Measurements from ENCODE around the gene ZNF124. TPM values are rescaled to one million over a fixed set of nuclear protein-coding genes. Genes with fewer than 3 reads are reported as not detected.

Gene ZNF124
- total RNA-seq, 2 donors from 2014 or later: 10.2 to 22.6 TPM

DNA sequence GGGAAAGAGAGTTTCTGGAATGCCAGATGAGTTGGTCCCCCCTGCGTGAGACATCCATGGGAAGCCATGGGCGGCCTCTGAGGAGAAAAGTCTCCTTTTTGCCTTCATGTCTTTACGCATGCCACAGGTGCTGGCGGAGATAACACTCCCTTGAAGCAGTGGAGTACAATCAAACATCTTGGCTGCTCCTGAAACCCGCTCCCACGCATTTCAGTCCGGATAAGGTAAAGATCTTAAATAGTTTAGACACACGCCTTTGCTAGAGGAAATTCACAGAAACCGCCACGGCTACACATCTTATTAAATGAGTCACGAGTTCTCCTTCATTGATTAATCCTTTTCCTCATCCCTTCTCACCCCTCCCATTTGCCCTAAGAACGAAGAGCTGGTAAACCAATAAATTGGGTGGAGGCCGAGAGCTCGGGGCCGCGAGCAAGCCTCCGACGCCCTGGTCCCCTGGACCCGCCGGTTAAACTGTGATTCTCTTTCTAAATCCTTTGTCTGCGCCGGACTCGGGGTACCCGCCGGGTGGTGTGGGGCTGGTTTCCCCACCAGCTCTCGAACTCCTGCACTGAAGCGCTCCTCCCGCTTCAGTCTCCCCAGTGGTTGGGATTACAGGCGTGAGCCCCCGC, 61.1 kb downstream of the ZNF124 start:
- DNase-seq (ENCODE audit: low spot score): no peak
- TF ChIP-seq, protein P1, sequence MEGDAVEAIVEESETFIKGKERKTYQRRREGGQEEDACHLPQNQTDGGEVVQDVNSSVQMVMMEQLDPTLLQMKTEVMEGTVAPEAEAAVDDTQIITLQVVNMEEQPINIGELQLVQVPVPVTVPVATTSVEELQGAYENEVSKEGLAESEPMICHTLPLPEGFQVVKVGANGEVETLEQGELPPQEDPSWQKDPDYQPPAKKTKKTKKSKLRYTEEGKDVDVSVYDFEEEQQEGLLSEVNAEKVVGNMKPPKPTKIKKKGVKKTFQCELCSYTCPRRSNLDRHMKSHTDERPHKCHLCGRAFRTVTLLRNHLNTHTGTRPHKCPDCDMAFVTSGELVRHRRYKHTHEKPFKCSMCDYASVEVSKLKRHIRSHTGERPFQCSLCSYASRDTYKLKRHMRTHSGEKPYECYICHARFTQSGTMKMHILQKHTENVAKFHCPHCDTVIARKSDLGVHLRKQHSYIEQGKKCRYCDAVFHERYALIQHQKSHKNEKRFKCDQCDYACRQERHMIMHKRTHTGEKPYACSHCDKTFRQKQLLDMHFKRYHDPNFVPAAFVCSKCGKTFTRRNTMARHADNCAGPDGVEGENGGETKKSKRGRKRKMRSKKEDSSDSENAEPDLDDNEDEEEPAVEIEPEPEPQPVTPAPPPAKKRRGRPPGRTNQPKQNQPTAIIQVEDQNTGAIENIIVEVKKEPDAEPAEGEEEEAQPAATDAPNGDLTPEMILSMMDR (IDR thresholded peaks at IDR 0.05): no peak
- Histone ChIP-seq H3K36me3 (no peaks in the 10 kb centered on the region), H3K27ac (peak overlapping the region; percentile 78 to 89), H3K27me3 (no peaks in the 10 kb centered on the region), H3K4me1 (peaks cover 0 to 15% of the 10 kb centered on the region in 2 donors), H3K4me3 (peak overlapping the region; percentile 74 to 84), H3K9me3 (no peaks in the 10 kb centered on the region)

DNA sequence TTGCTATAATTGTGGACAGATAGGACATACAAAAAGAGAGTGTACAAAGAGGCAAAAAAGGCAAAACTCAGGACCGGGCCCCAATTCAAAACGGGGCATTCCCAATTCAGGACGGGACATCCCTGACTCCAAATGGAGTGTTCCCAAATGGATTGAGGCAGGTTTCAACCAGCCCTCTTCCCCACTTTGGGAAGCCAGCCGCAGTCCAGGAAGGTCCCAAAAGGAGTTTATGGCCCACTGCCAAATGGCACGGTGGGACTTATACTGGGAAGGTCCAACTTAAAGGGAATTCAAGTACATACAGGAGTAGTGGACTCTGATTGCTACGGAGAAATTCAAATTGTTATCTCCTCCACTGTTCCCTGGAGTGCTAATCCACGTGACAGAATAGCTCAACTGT, 64.1 kb downstream of the ZNF124 start:
- no peak for DNase-seq (ENCODE audit: low spot score)
- Histone ChIP-seq H3K4me3 (no peak overlapping the region), H3K27me3 (no peaks in the 10 kb centered on the region), H3K36me3 (no peaks in the 10 kb centered on the region), H3K4me1 (peaks cover 0 to 30% of the 10 kb centered on the region in 2 donors), H3K27ac (no peak overlapping the region), H3K9me3 (no peaks in the 10 kb centered on the region)
- TF ChIP-seq, protein P1 (IDR thresholded peaks at IDR 0.05): no peak

DNA sequence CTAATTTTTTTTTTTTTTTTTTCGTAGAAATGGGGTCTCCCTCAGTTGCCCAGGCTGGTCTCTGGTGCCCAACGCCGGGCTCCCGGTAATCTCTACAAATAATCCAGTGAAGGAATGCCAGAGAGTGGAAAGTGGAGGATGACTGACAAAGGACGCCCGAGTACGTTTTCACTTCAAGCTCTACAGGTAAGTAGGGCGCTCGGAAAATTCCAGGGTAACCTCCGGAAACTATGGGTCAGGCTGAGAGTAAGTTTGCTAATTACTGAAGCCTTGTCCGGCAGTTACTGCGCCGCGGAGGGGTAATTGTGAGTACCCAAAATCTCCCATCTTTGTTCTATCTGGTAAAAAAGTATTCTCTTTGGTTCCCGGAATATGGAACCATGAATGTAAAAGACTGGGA, 65.9 kb downstream of the ZNF124 start:
- DNase-seq (ENCODE audit: low spot score): no peak
- H3K9me3 ChIP-seq: peaks cover 0 to 13% of the 10 kb centered on the region in 2 donors
- peaks cover 0 to 23% of the 10 kb centered on the region in 2 donors for H3K4me1 ChIP-seq
- TF ChIP-seq, protein P1 (IDR thresholded peaks at IDR 0.05): no peak
- H3K27me3 ChIP-seq: no peaks in the 10 kb centered on the region
- H3K4me3 ChIP-seq: no peak overlapping the region
- H3K36me3 ChIP-seq: peaks cover 9% of the 10 kb centered on the region
- no peak overlapping the region for H3K27ac ChIP-seq

Small RNAs within 50 kb of the gene (microRNA-seq; reads per million reads assigned to microRNA genes)
- 0 to 0.71 reads per million in 2 donors for gene MIR3916 (ENCODE audit: borderline number of aligned reads in 2 of 2, borderline replicate concordance in 1 of 2)

Other genes with a start within 250 kb of the ZNF124 start
- gene AHCTF1, start 240.1 kb downstream of the ZNF124 start, total RNA-seq: 10 to 100 TPM; 21.6 to 24.4 TPM
- under 1 TPM in 1 of 2 donors, not detected in 1; 0.08 TPM for gene ZNF695, start 164.0 kb downstream of the ZNF124 start, total RNA-seq
- 1 to 10 TPM in 1 of 2 donors, under 1 TPM in 1; 0.93 to 1.8 TPM for gene ZNF670, start 93.2 kb downstream of the ZNF124 start, total RNA-seq
- 1 to 10 TPM; 3.2 to 3.6 TPM for gene ZNF669, start 67.7 kb downstream of the ZNF124 start, total RNA-seq
- gene VN1R5, start 84.1 kb upstream of the ZNF124 start, total RNA-seq: not detected
- gene ZNF496, start 159.8 kb upstream of the ZNF124 start, total RNA-seq: 10 to 100 TPM; 19.4 to 32.6 TPM
- gene NLRP3, start 244.2 kb upstream of the ZNF124 start, total RNA-seq: 1 to 10 TPM; 1.0 to 1.3 TPM

Measured in right atrium auricular region (tissue), 2 donors.